Bronchial epithelial cell (primary cell): ENCODE data around the gene MAB21L2. TPM values are rescaled to one million over a fixed set of nuclear protein-coding genes. Genes with fewer than 3 reads are reported as not detected.
"Not testable (repeated sequence)": the region's sequence is repeated elsewhere in the genome, so short reads cannot be mapped to it uniquely, and the experiment has no call there.

Experiments
- DNase-seq: peaks from one replicate; pipeline ENCODE4 v3.0.0-alpha.2; 2010; ENCODE audit warnings: low read depth
- FAIRE-seq: peaks from 2 replicates; lab custom pipeline; 2011; peaks lifted over from hg19 to GRCh38; lab: Jason Lieb, UNC
- H3K27me3 ChIP-seq: 2 replicates; pipeline ENCODE4 v1.5.1; 2011; ENCODE audit warnings: low read length; ENCODE audit not compliant: control insufficient read depth, insufficient read depth
- H3K36me3 ChIP-seq: 2 replicates; pipeline ENCODE4 v1.5.1; 2011; ENCODE audit warnings: low read length; ENCODE audit not compliant: control insufficient read depth, insufficient read depth
- H3K4me3 ChIP-seq: 2 replicates; pipeline ENCODE4 v1.5.1; 2011; ENCODE audit warnings: mild to moderate bottlenecking, low read depth, low read length, control low read depth
- CTCF ChIP-seq: IDR thresholded peaks from 2 replicates; pipeline ENCODE4 v1.5.1; 2011; ENCODE audit warnings: mild to moderate bottlenecking, moderate library complexity, low read length, control low read depth, inconsistent platforms; ENCODE audit not compliant: insufficient read depth, severe bottlenecking
- total RNA-seq: library from RNA; depleted of rRNA; stranded (reverse); fragments of >200 nt; gene quantifications from 2 replicates; pipeline ENCODE4 v1.2.1, GENCODE V29; 2014

Gene MAB21L2
- total RNA-seq = not detected in 2 replicates

GRCh38 chr4:150582146-150582872, at the start of gene MAB21L2:
Gene MAB21L2, plus strand, starts transcription at chr4:150582151. Its CDS starts 879 bp downstream, at chr4:150583030.
- no peak for FAIRE-seq
- H3K4me3 ChIP-seq = no peak within 1 kb of the TSS
- H3K27me3 ChIP-seq = no peaks in the 10 kb centered on the region
- DNase-seq = no peak
- TF ChIP-seq CTCF = no peak
- peaks cover 11% of the 10 kb centered on the region for H3K36me3 ChIP-seq

DNA sequence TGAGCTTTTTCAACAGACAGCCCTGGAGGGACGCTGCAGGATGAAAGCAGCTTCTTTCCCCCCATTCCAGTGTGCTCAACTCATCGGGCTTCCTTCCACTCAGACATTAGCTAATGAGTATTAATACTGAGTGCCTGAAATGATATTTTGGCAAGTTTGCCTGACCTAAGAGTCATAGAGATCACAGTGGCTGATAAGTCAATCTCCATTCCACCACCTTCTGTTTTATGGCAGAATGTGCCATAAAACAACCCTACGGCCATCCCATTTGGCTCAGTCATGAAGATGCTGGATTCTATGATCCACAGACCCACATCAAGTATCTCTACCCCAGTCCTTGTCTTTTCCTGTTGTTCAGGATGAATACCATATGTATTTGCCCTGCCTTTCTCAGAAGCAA, 48.3 kb upstream of the MAB21L2 start:
- FAIRE-seq = no peak
- H3K36me3 ChIP-seq = no peaks in the 10 kb centered on the region
- no peaks in the 10 kb centered on the region for H3K27me3 ChIP-seq

GRCh38 chr4:150534818-150535217, 47.1 kb upstream of the MAB21L2 start:
- FAIRE-seq (no peak), DNase-seq (no peak)
- Histone ChIP-seq H3K4me3 (no peak overlapping the region), H3K36me3 (no peaks in the 10 kb centered on the region), H3K27me3 (no peaks in the 10 kb centered on the region)
- no peak for TF ChIP-seq CTCF

More for the DNA sequence above, 48.3 kb upstream of the MAB21L2 start:
- no peak for TF ChIP-seq CTCF
- DNase-seq = no peak
- H3K4me3 ChIP-seq = no peak overlapping the region

- not testable (repeated sequence) for H3K27me3 ChIP-seq, H3K4me3 ChIP-seq, FAIRE-seq, H3K36me3 ChIP-seq, DNase-seq
Observed at GRCh38 chr4:150537911-150538310, 44.0 kb upstream of the MAB21L2 start.

- Histone ChIP-seq H3K4me3 (no peak overlapping the region), H3K27me3 (no peaks in the 10 kb centered on the region), H3K36me3 (no peaks in the 10 kb centered on the region)
- FAIRE-seq = no peak
- TF ChIP-seq CTCF = no peak
- no peak for DNase-seq
Observed at GRCh38 chr4:150540536-150540935, 41.4 kb upstream of the MAB21L2 start.

GRCh38 chr4:150540959-150541360, 41.0 kb upstream of the MAB21L2 start:
- Histone ChIP-seq H3K4me3 (no peak overlapping the region), H3K27me3 (no peaks in the 10 kb centered on the region)
- no peak for FAIRE-seq

More at GRCh38 chr4:150540959-150541360, 41.0 kb upstream of the MAB21L2 start:
- no peak for DNase-seq
- no peak for TF ChIP-seq CTCF
- H3K36me3 ChIP-seq = no peaks in the 10 kb centered on the region
